K562 (cell line): ENCODE results near the gene PIGV. TPM values are rescaled to one million over a fixed set of nuclear protein-coding genes. Genes with fewer than 3 reads are reported as not detected.

Experiments used
- CC2D1A ChIP-seq: fragments of 450-650 bp; IDR thresholded peaks from 2 replicates; pipeline ENCODE4 v1.6.1; 2017; ENCODE audit warnings: mild to moderate bottlenecking
- ETV6 ChIP-seq, 3 experiments: fragments of 150-350 bp in 1 of 3; sonication (generic) in 1 of 3; formaldehyde crosslinking in 1 of 3; IDR thresholded peaks; 2 replicates each; pipeline versions ENCODE4 v1.6.1 to v1.8.0; 2014 to 2022; ENCODE audit warnings: borderline replicate concordance in 2 of 3, low read depth in 2 of 3, antibody characterized with exemption in 1 of 3, low read length in 1 of 3, mild to moderate bottlenecking in 1 of 3, missing genetic modification reagents in 1 of 3
- FIP1L1 ChIP-seq: fragments of 200-400 bp; formaldehyde crosslinking; IDR thresholded peaks from 2 replicates; pipeline ENCODE4 v1.6.1; 2018; ENCODE audit warnings: mild to moderate bottlenecking, low read depth, low read length; ENCODE audit not compliant: poor library complexity, severe bottlenecking
- FOSL1 ChIP-seq: fragments of 200-800 bp; sonication (Bioruptor generic); conservative IDR thresholded peaks from 2 replicates; pipeline ENCODE4 v1.6.1; 2016; ENCODE audit warnings: missing genetic modification characterization, missing compliant biosample characterization
- FOXJ2 ChIP-seq: fragments of 200-800 bp; sonication (Bioruptor generic); IDR thresholded peaks from 2 replicates; pipeline ENCODE4 v1.6.1; 2016; ENCODE audit warnings: missing genetic modification characterization, missing compliant biosample characterization
- GTF2A2 ChIP-seq: IDR thresholded peaks from 2 replicates; pipeline ENCODE4 v1.6.1; 2016; ENCODE audit warnings: mild to moderate bottlenecking, missing genetic modification characterization, missing compliant biosample characterization
- HOXB6 ChIP-seq: fragments of 250-450 bp; sonication (Bioruptor Pico); IDR thresholded peaks from 2 replicates; pipeline ENCODE4 v1.5.1; 2022; ENCODE audit warnings: mild to moderate bottlenecking, borderline replicate concordance
- MECOM ChIP-seq: fragments of 250-450 bp; sonication (Bioruptor Pico); IDR thresholded peaks from 2 replicates; pipeline ENCODE4 v1.8.0; 2022; ENCODE audit warnings: inconsistent platforms
- NRF1 ChIP-seq, 2 experiments: fragments of 450-650 bp; IDR thresholded peaks in 1 of 2; conservative IDR thresholded peaks in 1 of 2; 2 replicates each; pipeline ENCODE4 v1.6.1; 2014; ENCODE audit warnings: mild to moderate bottlenecking in 2 of 2
- PHF20 ChIP-seq: fragments of 450-650 bp; IDR thresholded peaks from 2 replicates; pipeline ENCODE4 v1.6.1; 2018; ENCODE audit not compliant: partially characterized antibody
- PHTF2 ChIP-seq: fragments of 250-450 bp; sonication (Bioruptor Pico); IDR thresholded peaks from 2 replicates; pipeline ENCODE4 v1.5.0; 2021; ENCODE audit warnings: mild to moderate bottlenecking
- SRSF9 ChIP-seq: fragments of 200-400 bp; formaldehyde crosslinking; IDR thresholded peaks from 2 replicates; pipeline ENCODE4 v1.6.1; 2017; ENCODE audit warnings: low read depth, low read length, borderline replicate concordance
- ZNF507 ChIP-seq: conservative IDR thresholded peaks from 2 replicates; pipeline ENCODE4 v1.6.1; 2017; ENCODE audit warnings: missing genetic modification characterization, missing compliant biosample characterization
- polyA plus RNA-seq, 8 experiments: library from polyadenylated mRNA; depleted of rRNA in 4 of 8; stranded (reverse) in 5 of 8; unstranded in 3 of 8; fragments of >200 nt; fragmentation: Nextera tagmentation in 2 of 8; fragmentation: Illumina TruSeq in 1 of 8; extraction: Ambion mirVana in 2 of 8; extraction: Trizol in 1 of 8; gene quantifications; 2 replicates each; pipeline versions ENCODE4 v1.2.1 to v1.2.3, GENCODE V29; 2011 to 2014; ENCODE audit warnings: inconsistent platforms in 1 of 8, missing spikeins in 1 of 8
- total RNA-seq, 7 experiments: library from RNA; depleted of rRNA in 6 of 7; stranded (reverse); fragments of >200 nt in 6 of 7; fragmentation: Illumina TruSeq in 2 of 7; extraction: Trizol in 2 of 7; gene quantifications; 2 replicates each; pipeline versions ENCODE4 v1.2.1 to v1.2.3, GENCODE V29; 2011 to 2021; ENCODE audit warnings: low replicate concordance in 1 of 7
- TF ChIP-seq, protein P1 (sequence below): fragments of 450-650 bp; IDR thresholded peaks from 2 replicates; pipeline ENCODE4 v1.6.1; 2016; ENCODE audit warnings: low read depth
- TF ChIP-seq, protein P2 (sequence below): fragments of 450-650 bp; IDR thresholded peaks from 2 replicates; pipeline ENCODE4 v1.6.1; 2017; ENCODE audit warnings: antibody characterized with exemption, mild to moderate bottlenecking

Gene PIGV
- total and polyA plus RNA-seq, 9 of the 15 experiments (the other 6 are each of a cell fraction or from before 2014, with no cell fraction given) = 8.4 to 21.8 (median 11.7) TPM

DNA sequence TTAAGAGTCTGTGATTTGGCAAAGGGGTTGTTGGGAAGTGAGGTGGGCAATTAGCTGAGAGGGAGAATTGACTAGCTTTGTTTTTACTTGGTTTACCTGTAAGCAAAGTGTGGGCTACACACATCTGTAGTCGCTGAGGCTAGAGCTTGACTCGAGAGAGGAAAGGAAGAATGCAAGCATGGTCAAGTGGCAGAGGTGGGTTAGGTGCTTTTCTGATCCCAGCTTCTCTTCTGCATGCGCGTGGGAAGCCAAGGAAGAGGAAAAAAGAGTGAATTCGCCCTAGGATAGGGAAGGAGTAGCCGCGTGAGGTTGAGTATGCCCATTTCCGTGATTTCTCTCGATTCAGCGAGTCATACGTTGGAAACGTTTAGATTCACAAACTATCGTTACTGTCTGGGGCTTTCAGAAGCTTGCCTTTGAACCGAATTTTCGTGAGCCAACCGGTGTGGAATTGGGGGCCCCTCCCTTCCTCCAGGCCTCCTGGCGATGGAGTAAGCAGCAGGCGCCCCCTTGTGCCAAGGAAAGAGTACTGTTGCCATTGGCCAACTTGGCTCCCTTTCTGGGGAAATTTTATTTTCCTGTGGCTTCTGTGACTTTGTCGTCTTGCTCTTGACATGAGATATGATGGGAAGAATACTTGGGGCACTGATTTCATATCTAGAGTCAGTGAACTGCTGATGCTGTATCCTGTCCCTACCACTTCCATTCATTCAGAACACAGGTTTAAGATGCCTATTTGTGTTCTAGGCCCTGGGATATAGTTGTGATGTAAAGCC, 1.3 kb downstream of the PIGV start (continued):
- TF ChIP-seq, protein P1, sequence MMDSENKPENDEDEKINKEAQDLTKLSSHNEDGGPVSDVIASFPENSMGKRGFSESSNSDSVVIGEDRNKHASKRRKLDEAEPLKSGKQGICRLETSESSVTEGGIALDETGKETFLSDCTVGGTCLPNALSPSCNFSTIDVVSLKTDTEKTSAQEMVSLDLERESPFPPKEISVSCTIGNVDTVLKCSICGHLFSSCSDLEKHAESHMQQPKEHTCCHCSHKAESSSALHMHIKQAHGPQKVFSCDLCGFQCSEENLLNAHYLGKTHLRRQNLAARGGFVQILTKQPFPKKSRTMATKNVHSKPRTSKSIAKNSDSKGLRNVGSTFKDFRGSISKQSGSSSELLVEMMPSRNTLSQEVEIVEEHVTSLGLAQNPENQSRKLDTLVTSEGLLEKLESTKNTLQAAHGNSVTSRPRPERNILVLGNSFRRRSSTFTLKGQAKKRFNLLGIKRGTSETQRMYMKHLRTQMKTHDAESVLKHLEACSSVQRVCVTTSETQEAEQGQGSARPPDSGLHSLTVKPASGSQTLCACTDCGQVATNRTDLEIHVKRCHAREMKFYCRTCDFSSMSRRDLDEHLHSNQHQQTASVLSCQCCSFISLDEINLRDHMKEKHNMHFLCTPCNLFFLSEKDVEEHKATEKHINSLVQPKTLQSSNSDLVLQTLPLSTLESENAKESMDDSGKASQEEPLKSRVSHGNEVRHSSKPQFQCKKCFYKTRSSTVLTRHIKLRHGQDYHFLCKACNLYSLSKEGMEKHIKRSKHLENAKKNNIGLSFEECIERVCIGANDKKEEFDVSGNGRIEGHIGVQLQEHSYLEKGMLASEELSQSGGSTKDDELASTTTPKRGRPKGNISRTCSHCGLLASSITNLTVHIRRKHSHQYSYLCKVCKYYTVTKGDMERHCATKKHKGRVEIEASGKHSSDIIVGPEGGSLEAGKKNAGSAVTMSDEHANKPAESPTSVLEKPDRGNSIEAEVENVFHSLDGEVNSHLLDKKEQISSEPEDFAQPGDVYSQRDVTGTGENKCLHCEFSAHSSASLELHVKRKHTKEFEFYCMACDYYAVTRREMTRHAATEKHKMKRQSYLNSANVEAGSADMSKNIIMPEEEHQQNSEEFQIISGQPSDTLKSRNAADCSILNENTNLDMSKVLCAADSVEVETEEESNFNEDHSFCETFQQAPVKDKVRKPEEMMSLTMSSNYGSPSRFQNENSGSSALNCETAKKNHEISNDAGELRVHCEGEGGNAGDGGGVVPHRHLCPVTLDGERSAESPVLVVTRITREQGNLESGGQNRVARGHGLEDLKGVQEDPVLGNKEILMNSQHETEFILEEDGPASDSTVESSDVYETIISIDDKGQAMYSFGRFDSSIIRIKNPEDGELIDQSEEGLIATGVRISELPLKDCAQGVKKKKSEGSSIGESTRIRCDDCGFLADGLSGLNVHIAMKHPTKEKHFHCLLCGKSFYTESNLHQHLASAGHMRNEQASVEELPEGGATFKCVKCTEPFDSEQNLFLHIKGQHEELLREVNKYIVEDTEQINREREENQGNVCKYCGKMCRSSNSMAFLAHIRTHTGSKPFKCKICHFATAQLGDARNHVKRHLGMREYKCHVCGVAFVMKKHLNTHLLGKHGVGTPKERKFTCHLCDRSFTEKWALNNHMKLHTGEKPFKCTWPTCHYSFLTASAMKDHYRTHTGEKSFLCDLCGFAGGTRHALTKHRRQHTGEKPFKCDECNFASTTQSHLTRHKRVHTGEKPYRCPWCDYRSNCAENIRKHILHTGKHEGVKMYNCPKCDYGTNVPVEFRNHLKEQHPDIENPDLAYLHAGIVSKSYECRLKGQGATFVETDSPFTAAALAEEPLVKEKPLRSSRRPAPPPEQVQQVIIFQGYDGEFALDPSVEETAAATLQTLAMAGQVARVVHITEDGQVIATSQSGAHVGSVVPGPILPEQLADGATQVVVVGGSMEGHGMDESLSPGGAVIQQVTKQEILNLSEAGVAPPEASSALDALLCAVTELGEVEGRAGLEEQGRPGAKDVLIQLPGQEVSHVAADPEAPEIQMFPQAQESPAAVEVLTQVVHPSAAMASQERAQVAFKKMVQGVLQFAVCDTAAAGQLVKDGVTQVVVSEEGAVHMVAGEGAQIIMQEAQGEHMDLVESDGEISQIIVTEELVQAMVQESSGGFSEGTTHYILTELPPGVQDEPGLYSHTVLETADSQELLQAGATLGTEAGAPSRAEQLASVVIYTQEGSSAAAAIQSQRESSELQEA = no peak
- TF ChIP-seq NRF1 (conservative IDR thresholded peaks at IDR 0.05 in 1 of 2, IDR thresholded peaks at IDR 0.05 in 1 of 2) (no peak), FIP1L1 (no peak), ZNF507 (tag) (no peak), FOSL1 (tag) (no peak), FOXJ2 (tag) (no peak), ETV6 (IDR thresholded peaks at IDR 0.05; ENCODE audit: borderline replicate concordance in 1 of 2, low read depth in 2 of 2, low read length in 1 of 2) (no peak), ETV6 (CRISPR knock-in tag; IDR thresholded peaks at IDR 0.05; ENCODE audit: borderline replicate concordance) (0 out of 2 replicates have a peak, but pooled peaks have one; percentile 63), SRSF9 (no peak), PHTF2 (CRISPR knock-in tag) (no peak), PHF20 (no peak), MECOM (no peak), GTF2A2 (no peak), CC2D1A (peak; percentile 84), HOXB6 (no peak)
- TF ChIP-seq, protein P2, sequence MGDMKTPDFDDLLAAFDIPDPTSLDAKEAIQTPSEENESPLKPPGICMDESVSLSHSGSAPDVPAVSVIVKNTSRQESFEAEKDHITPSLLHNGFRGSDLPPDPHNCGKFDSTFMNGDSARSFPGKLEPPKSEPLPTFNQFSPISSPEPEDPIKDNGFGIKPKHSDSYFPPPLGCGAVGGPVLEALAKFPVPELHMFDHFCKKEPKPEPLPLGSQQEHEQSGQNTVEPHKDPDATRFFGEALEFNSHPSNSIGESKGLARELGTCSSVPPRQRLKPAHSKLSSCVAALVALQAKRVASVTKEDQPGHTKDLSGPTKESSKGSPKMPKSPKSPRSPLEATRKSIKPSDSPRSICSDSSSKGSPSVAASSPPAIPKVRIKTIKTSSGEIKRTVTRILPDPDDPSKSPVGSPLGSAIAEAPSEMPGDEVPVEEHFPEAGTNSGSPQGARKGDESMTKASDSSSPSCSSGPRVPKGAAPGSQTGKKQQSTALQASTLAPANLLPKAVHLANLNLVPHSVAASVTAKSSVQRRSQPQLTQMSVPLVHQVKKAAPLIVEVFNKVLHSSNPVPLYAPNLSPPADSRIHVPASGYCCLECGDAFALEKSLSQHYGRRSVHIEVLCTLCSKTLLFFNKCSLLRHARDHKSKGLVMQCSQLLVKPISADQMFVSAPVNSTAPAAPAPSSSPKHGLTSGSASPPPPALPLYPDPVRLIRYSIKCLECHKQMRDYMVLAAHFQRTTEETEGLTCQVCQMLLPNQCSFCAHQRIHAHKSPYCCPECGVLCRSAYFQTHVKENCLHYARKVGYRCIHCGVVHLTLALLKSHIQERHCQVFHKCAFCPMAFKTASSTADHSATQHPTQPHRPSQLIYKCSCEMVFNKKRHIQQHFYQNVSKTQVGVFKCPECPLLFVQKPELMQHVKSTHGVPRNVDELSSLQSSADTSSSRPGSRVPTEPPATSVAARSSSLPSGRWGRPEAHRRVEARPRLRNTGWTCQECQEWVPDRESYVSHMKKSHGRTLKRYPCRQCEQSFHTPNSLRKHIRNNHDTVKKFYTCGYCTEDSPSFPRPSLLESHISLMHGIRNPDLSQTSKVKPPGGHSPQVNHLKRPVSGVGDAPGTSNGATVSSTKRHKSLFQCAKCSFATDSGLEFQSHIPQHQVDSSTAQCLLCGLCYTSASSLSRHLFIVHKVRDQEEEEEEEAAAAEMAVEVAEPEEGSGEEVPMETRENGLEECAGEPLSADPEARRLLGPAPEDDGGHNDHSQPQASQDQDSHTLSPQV = peak; percentile 71; the same call in 1 of the 2 replicates
